H1 (cell line): ENCODE data around the gene ACLY. TPM values are rescaled to one million over a fixed set of nuclear protein-coding genes. Genes with fewer than 3 reads are reported as not detected.

Source experiments
- CTCF ChIA-PET: fragments of 300-600 bp; sonication (Branson Sonifier 250); formaldehyde crosslinking; loops from one replicate; lab custom pipeline; 2021; ENCODE audit not compliant: partially characterized antibody; lab: Charles Lee
- POLR2A ChIA-PET: fragments of 300-600 bp; sonication (Branson Sonifier 250); formaldehyde crosslinking; loops from one replicate; lab custom pipeline; 2021; ENCODE audit warnings: inconsistent platforms; ENCODE audit not compliant: partially characterized antibody; lab: Charles Lee
- DNase-seq, 2 experiments: peaks; one replicate each; pipeline versions ENCODE4 v3.0.0 to v3.0.0-alpha.2; 2010 to 2022; ENCODE audit warnings: low spot score in 2 of 2, low read depth in 1 of 2, mixed read lengths in 1 of 2
- FAIRE-seq: peaks from 2 replicates; lab custom pipeline; 2011; peaks lifted over from hg19 to GRCh38; lab: Jason Lieb, UNC
- H2AFZ ChIP-seq: 2 replicates; pipeline ENCODE4 v1.8.1; 2012; ENCODE audit warnings: low read length, inconsistent platforms
- H2AK5ac ChIP-seq: 2 replicates; pipeline ENCODE4 v1.6.1; 2013; ENCODE audit warnings: low read depth, low read length
- H2BK120ac ChIP-seq: replicated peaks from 2 replicates; pipeline ENCODE3; 2013; ENCODE audit warnings: low read depth, low read length, inconsistent platforms
- H2BK12ac ChIP-seq: 2 replicates; pipeline ENCODE4 v1.6.1; 2013; ENCODE audit warnings: low read depth, low read length
- H2BK15ac ChIP-seq: 2 replicates; pipeline ENCODE4 v1.6.1; 2013; ENCODE audit warnings: low read length
- H2BK20ac ChIP-seq: 2 replicates; pipeline ENCODE4 v1.6.1; 2013; ENCODE audit warnings: low read length
- H2BK5ac ChIP-seq: 2 replicates; pipeline ENCODE4 v1.6.1; 2013; ENCODE audit warnings: low read depth, low read length
- H3K14ac ChIP-seq: 2 replicates; pipeline ENCODE4 v1.6.1; 2013; ENCODE audit warnings: inconsistent platforms; ENCODE audit not compliant: insufficient read length
- H3K18ac ChIP-seq: 2 replicates; pipeline ENCODE4 v1.6.1; 2013; ENCODE audit warnings: low read length; ENCODE audit errors: extremely low read depth
- H3K23ac ChIP-seq: 2 replicates; pipeline ENCODE4 v1.6.1; 2013; ENCODE audit warnings: inconsistent platforms; ENCODE audit not compliant: insufficient read length
- H3K23me2 ChIP-seq: 2 replicates; pipeline ENCODE4 v1.6.1; 2013; ENCODE audit warnings: low read depth, low read length
- H3K27ac ChIP-seq: 2 replicates; pipeline ENCODE4 v1.6.1; 2011; ENCODE audit warnings: low read depth, low read length, inconsistent platforms
- H3K27me3 ChIP-seq, 4 experiments: replicated peaks in 1 of 4; 1 replicate in 1 of 4; 2 replicates in 3 of 4; pipeline versions ENCODE4 v1.6.1 to v1.8.1; 2011 to 2013; ENCODE audit warnings: low read length in 3 of 4, mild to moderate bottlenecking in 3 of 4, inconsistent platforms in 2 of 4, mixed read lengths in 2 of 4, moderate library complexity in 1 of 4; ENCODE audit not compliant: control insufficient read depth in 3 of 4, insufficient read depth in 3 of 4; ENCODE audit errors: extremely low read depth in 1 of 4
- H3K36me3 ChIP-seq, 4 experiments: 2 replicates each; pipeline versions ENCODE4 v1.6.1 to v1.8.1; 2011 to 2013; ENCODE audit warnings: mild to moderate bottlenecking in 4 of 4, low read length in 3 of 4, moderate library complexity in 2 of 4, control low read depth in 1 of 4, inconsistent platforms in 1 of 4; ENCODE audit not compliant: insufficient read depth in 4 of 4, control insufficient read depth in 2 of 4
- H3K4ac ChIP-seq: replicated peaks from 2 replicates; pipeline ENCODE3; 2013; ENCODE audit warnings: low read length, low read depth, mixed read lengths, inconsistent platforms; ENCODE audit not compliant: insufficient read length
- H3K4me1 ChIP-seq, 4 experiments: replicated peaks in 1 of 4; 1 replicate in 1 of 4; 2 replicates in 3 of 4; pipeline versions ENCODE4 v1.6.1 to v1.8.1; 2011 to 2013; ENCODE audit warnings: low read length in 3 of 4, inconsistent platforms in 2 of 4, mixed read lengths in 1 of 4; ENCODE audit not compliant: insufficient read depth in 4 of 4, control insufficient read depth in 3 of 4
- H3K4me2 ChIP-seq, 2 experiments: 2 replicates each; pipeline versions ENCODE4 v1.6.1 to v1.8.1; 2011 to 2013; ENCODE audit warnings: low read depth in 2 of 2, low read length in 2 of 2, control low read depth in 1 of 2, inconsistent platforms in 1 of 2, mild to moderate bottlenecking in 1 of 2; ENCODE audit not compliant: insufficient read depth in 1 of 2
- H3K4me3 ChIP-seq, 4 experiments: fragments of 200-600, 300-600 bp in 1 of 4; sonication (generic), shearing (Covaris generic), sonication (Bioruptor Twin) in 1 of 4; 2 replicates each; pipeline versions ENCODE4 v1.5.1 to v1.8.1; 2011 to 2016; ENCODE audit warnings: low read length in 4 of 4, low read depth in 3 of 4, control low read depth in 2 of 4, inconsistent platforms in 2 of 4, mild to moderate bottlenecking in 2 of 4, mixed read lengths in 1 of 4, moderate library complexity in 1 of 4; ENCODE audit not compliant: insufficient read depth in 2 of 4; ENCODE audit errors: extremely low read depth in 1 of 4
- H3K56ac ChIP-seq: replicated peaks from 2 replicates; pipeline ENCODE3; 2013; ENCODE audit warnings: low read depth, mild to moderate bottlenecking, mixed read lengths, low read length, inconsistent platforms; ENCODE audit not compliant: insufficient read length
- H3K79me1 ChIP-seq: 2 replicates; pipeline ENCODE4 v1.6.1; 2013; ENCODE audit warnings: low read depth, low read length, control low read depth
- H3K79me2 ChIP-seq, 2 experiments: 2 replicates each; pipeline versions ENCODE4 v1.6.1 to v1.8.1; 2012 to 2013; ENCODE audit warnings: low read length in 2 of 2, mild to moderate bottlenecking in 2 of 2, inconsistent platforms in 1 of 2; ENCODE audit not compliant: insufficient read depth in 2 of 2, control insufficient read depth in 1 of 2
- H3K9ac ChIP-seq, 4 experiments: replicated peaks in 1 of 4; 1 replicate in 1 of 4; 2 replicates in 3 of 4; pipeline versions ENCODE4 v1.6.1 to v1.8.1; 2011 to 2013; ENCODE audit warnings: low read depth in 3 of 4, low read length in 3 of 4, control low read depth in 2 of 4, mild to moderate bottlenecking in 2 of 4, moderate library complexity in 2 of 4, inconsistent platforms in 1 of 4; ENCODE audit errors: extremely low read depth in 1 of 4
- H3K9me3 ChIP-seq, 2 experiments: 2 replicates each; pipeline versions ENCODE4 v1.6.1 to v1.8.1; 2012 to 2013; ENCODE audit warnings: mild to moderate bottlenecking in 2 of 2, moderate library complexity in 2 of 2, control low read depth in 1 of 2, inconsistent platforms in 1 of 2, low read depth in 1 of 2, low read length in 1 of 2, mixed read lengths in 1 of 2; ENCODE audit not compliant: insufficient read depth in 2 of 2
- H4K20me1 ChIP-seq, 2 experiments: replicated peaks in 1 of 2; 2 replicates each; pipeline versions ENCODE3 to v1.8.1; 2011 to 2013; ENCODE audit warnings: inconsistent platforms in 2 of 2, low read length in 2 of 2, mild to moderate bottlenecking in 1 of 2; ENCODE audit not compliant: insufficient read depth in 2 of 2, control insufficient read depth in 1 of 2
- H4K5ac ChIP-seq: 2 replicates; pipeline ENCODE4 v1.6.1; 2013; ENCODE audit warnings: low read length, low read depth, mixed read lengths, inconsistent platforms; ENCODE audit not compliant: insufficient read length
- H4K8ac ChIP-seq: 2 replicates; pipeline ENCODE4 v1.8.0; 2013; ENCODE audit warnings: mild to moderate bottlenecking, moderate library complexity, low read length, inconsistent platforms; ENCODE audit not compliant: insufficient read depth; ENCODE audit errors: extremely low read depth
- H4K91ac ChIP-seq: replicated peaks from 2 replicates; pipeline ENCODE3; 2013; ENCODE audit warnings: low read length, mixed read lengths, inconsistent platforms; ENCODE audit not compliant: insufficient read length
- HDAC2 ChIP-seq, 2 experiments: fragments of 300-600 bp in 1 of 2; sonication (generic) in 1 of 2; IDR thresholded peaks; 2 replicates each; pipeline ENCODE4 v1.6.1; 2011 to 2012; ENCODE audit warnings: low read depth in 2 of 2, low read length in 2 of 2, mild to moderate bottlenecking in 2 of 2, moderate library complexity in 2 of 2, borderline replicate concordance in 1 of 2, inconsistent platforms in 1 of 2
- SP2 ChIP-seq: IDR thresholded peaks from 2 replicates; pipeline ENCODE4 v1.6.1; 2012; ENCODE audit warnings: mild to moderate bottlenecking, low read length, inconsistent platforms
- SP4 ChIP-seq: IDR thresholded peaks from 2 replicates; pipeline ENCODE4 v1.6.1; 2012; ENCODE audit warnings: low read length, inconsistent platforms
- WGBS, 2 experiments: shearing (Covaris generic) in 1 of 2; methylation state at CpG; one replicate each; pipeline versions ENCODE4 v1.1.6 to v1.1.7; 2013 to 2015; ENCODE audit warnings: low lambda C conversion rate in 2 of 2, mixed read lengths in 2 of 2, inconsistent platforms in 1 of 2, low coverage in 1 of 2, missing lambda C conversion rate in 1 of 2; ENCODE audit not compliant: insufficient replicate concordance in 2 of 2, insufficient coverage in 1 of 2, insufficient read length in 1 of 2; ENCODE audit errors: extremely low coverage in 1 of 2, missing lambda C conversion rate in 1 of 2; 5-methylcytosine and 5-hydroxymethylcytosine counted together
- polyA plus RNA-seq, 7 experiments: library from polyadenylated mRNA; depleted of rRNA in 3 of 7; stranded (reverse) in 5 of 7; unstranded in 2 of 7; fragments of >200 nt in 5 of 7; fragments of 200-250 nt in 2 of 7; gene quantifications; 1 replicate in 5 of 7; 2 replicates in 1 of 7; 4 replicates in 1 of 7; pipeline versions ENCODE4 v1.2.1 to v1.2.3, GENCODE V29; 2011 to 2013; ENCODE audit warnings: missing spikeins in 2 of 7, mixed read lengths in 2 of 7
- total RNA-seq: library from RNA; stranded (reverse); fragmentation: NEBNext Ultra II Directional; extraction: Animal tissue kit (Norgen Biotek cat#: 25700); gene quantifications from 2 replicates; pipeline ENCODE4 v1.2.1, GENCODE V29; 2021

The ACLY gene
- total and polyA plus RNA-seq, 2 of the 8 experiments (the other 6 are each of a cell fraction or from before 2014, with no cell fraction given), result 167 to 393 TPM

- POLR2A ChIA-PET, result interaction anchor here (1.2 to 2.1 kb wide), 4 partner anchors 10 to 100 kb away, joined by 3 to 6 read pairs (median 5); no protein-coding TSS in a partner anchor
- H3K14ac ChIP-seq, result no peak overlapping the region
- H3K36me3 ChIP-seq, result peaks cover 31 to 75% (median 67%) of the 10 kb centered on the region in 4 experiments
- no peak overlapping the region for H3K56ac ChIP-seq
- H3K79me1 ChIP-seq, result no peaks in the 10 kb centered on the region; the same call in 1 of the 2 replicates
- no peak overlapping the region for H2BK12ac ChIP-seq
- H3K18ac ChIP-seq, result no peak overlapping the region
- no peaks in the 10 kb centered on the region for H3K9me3 ChIP-seq
- no peak overlapping the region for H4K91ac ChIP-seq
- CTCF ChIA-PET, result interaction anchor here (1.2 to 1.8 kb wide), 2 partner anchors 18 to 28 kb away, joined by 3 read pairs; no protein-coding TSS in a partner anchor
- no peak overlapping the region for H2AFZ ChIP-seq
- WGBS, 2 experiments, result 98% methylated on average over 9 of the region's 9 CpGs; no CpG with 5 or more reads in 1 of the 2 experiments
- TF ChIP-seq SP4 (no peak), SP2 (no peak), HDAC2 (IDR thresholded peaks at IDR 0.05; ENCODE audit: borderline replicate concordance in 1 of 2, low read depth in 2 of 2, low read length in 2 of 2) (no peak)
- H2AK5ac ChIP-seq, result no peak overlapping the region
- H3K4me2 ChIP-seq, result no peak overlapping the region
- no peak overlapping the region for H3K4me3 ChIP-seq
- H2BK15ac ChIP-seq, result no peak overlapping the region
- H3K23ac ChIP-seq, result no peak overlapping the region
- no peaks in the 10 kb centered on the region for H3K27me3 ChIP-seq
- no peaks in the 10 kb centered on the region for H3K4me1 ChIP-seq
- H3K27ac ChIP-seq, result no peak overlapping the region
- H4K8ac ChIP-seq, result no peak overlapping the region
- H3K79me2 ChIP-seq, result peaks cover 0 to 5% of the 10 kb centered on the region in 2 experiments; a peak in 2 of 4 replicates
- DNase-seq (no peak), FAIRE-seq (no peak)
- H2BK5ac ChIP-seq, result no peak overlapping the region
- H3K23me2 ChIP-seq, result peaks cover 4% of the 10 kb centered on the region
- H3K9ac ChIP-seq, result no peak overlapping the region
- no peak overlapping the region for H3K4ac ChIP-seq
- H4K5ac ChIP-seq, result no peak overlapping the region
- no peak overlapping the region for H2BK120ac ChIP-seq
- H2BK20ac ChIP-seq, result no peak overlapping the region
- H4K20me1 ChIP-seq, result peaks cover 0 to 11% of the 10 kb centered on the region in 2 experiments
These were observed 49.3 kb downstream of the ACLY start for GRCh38 chr17:41869426-41869825.
